ENCODE results near the gene CHEK1. TPM values are rescaled to one million over a fixed set of nuclear protein-coding genes. Genes with fewer than 3 reads are reported as not detected.
"Not testable (repeated sequence)": the region's sequence is repeated elsewhere in the genome, so short reads cannot be mapped to it uniquely, and the experiment has no call there.

CHEK1 gene
- total RNA-seq, 1 donor from 2014 or later = 19.3 TPM

DNA sequence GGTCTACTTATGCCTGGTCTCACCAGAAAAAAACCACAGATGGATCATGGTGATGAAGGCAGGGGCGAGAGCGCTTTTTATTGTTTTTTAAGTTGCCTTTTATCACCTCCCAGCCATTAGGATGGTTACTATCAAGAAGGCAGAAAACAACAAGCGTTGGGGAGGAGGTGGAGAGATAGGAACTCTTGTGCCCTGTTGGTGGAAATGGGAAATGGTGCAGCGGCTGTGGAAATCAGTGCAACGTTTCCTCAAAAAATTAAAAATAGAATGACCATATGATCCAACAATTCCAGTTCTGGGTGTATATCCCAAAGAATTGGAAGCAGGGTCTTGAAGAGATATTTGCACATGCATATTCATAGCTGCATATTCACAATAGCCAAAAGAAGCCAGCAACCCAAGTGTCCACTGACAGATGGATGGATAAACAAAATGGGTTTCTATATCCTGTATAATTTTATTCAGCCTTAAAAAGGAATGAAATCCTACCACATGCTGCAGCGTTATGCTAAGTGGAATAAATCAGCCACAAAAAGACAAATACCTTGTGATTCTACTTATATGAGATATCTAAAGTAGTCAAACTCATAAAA lies 76.2 kb downstream of the CHEK1 start:
- Histone ChIP-seq H3K36me3 (ENCODE audit: control insufficient read depth, insufficient read depth, low read length) (no peaks in the 10 kb centered on the region), H3K4me3 (ENCODE audit: low read depth, low read length) (no peak overlapping the region), H3K27me3 (ENCODE audit: control insufficient read depth, insufficient read depth, low read length) (no peaks in the 10 kb centered on the region)
- TF ChIP-seq, protein P1, sequence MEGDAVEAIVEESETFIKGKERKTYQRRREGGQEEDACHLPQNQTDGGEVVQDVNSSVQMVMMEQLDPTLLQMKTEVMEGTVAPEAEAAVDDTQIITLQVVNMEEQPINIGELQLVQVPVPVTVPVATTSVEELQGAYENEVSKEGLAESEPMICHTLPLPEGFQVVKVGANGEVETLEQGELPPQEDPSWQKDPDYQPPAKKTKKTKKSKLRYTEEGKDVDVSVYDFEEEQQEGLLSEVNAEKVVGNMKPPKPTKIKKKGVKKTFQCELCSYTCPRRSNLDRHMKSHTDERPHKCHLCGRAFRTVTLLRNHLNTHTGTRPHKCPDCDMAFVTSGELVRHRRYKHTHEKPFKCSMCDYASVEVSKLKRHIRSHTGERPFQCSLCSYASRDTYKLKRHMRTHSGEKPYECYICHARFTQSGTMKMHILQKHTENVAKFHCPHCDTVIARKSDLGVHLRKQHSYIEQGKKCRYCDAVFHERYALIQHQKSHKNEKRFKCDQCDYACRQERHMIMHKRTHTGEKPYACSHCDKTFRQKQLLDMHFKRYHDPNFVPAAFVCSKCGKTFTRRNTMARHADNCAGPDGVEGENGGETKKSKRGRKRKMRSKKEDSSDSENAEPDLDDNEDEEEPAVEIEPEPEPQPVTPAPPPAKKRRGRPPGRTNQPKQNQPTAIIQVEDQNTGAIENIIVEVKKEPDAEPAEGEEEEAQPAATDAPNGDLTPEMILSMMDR (IDR thresholded peaks at IDR 0.05; ENCODE audit: insufficient read depth, low read length, poor library complexity, severe bottlenecking) = no peak
- DNase-seq (ENCODE audit: low read depth) = no peak

DNA sequence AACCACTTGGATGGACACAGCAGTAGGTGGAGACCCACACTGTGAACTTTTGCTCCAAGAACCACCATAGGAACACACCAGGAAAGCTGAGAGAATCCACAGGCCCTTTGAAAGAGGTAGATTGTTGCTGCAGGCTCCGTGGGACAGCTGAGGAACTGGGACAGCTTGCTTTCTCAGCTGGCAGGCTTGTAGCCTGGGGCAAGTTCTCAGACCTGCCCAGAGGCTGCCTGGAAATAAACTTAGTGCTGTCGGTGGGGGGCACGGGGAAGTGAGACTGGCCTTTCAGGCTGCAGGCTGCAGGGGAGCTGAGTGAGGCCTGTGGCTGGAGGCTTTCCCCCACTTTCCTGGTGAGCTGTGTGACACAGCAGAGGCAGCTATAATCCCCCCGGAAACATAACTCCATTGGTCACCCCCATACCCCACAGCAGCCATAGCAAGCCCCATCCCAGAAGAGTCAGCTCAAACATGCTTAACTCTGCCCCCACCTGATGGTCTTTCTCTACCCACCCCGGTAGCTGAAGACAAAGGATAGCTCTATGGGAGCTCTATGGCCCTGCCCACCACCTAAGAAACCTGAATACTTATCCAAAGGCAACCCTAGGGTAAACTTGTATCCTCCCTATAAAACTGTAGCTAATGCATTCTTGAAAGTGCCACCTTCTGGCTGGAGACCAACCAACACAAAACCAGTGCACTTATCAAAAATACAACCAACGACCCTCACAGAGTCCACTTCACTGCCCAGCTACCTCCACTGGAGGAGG lies 77.1 kb downstream of the CHEK1 start:
- TF ChIP-seq, protein P1 (IDR thresholded peaks at IDR 0.05; ENCODE audit: insufficient read depth, low read length, poor library complexity, severe bottlenecking) = no peak
- no peak for DNase-seq (ENCODE audit: low read depth)
- H3K36me3 ChIP-seq (ENCODE audit: control insufficient read depth, insufficient read depth, low read length) = no peaks in the 10 kb centered on the region
- no peak overlapping the region for H3K4me3 ChIP-seq (ENCODE audit: low read depth, low read length)
- no peaks in the 10 kb centered on the region for H3K27me3 ChIP-seq (ENCODE audit: control insufficient read depth, insufficient read depth, low read length)

DNA sequence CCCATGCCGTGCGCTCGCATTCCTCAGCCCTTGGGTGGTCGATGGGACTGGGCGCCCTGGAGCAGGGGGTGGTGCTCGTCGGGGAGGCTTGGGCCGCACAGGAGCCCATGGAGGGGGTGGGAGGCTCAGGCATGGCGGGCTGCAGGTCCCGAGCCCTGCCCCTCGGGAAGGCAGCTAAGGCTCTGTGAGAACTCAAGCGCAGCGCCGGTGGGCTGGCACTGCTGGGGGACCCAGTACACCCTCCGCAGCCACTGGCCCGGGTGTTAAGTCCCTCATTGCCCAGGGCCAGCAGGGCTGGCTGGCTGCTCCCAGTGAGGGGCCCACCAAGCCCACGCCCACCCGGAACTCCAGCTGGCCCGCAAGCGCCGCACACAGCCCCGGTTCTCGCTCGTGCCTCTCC lies 79.7 kb downstream of the CHEK1 start:
- H3K4me3 ChIP-seq (ENCODE audit: low read depth, low read length); H3K27me3 ChIP-seq (ENCODE audit: control insufficient read depth, insufficient read depth, low read length); DNase-seq (ENCODE audit: low read depth); H3K36me3 ChIP-seq (ENCODE audit: control insufficient read depth, insufficient read depth, low read length): not testable (repeated sequence)

DNA sequence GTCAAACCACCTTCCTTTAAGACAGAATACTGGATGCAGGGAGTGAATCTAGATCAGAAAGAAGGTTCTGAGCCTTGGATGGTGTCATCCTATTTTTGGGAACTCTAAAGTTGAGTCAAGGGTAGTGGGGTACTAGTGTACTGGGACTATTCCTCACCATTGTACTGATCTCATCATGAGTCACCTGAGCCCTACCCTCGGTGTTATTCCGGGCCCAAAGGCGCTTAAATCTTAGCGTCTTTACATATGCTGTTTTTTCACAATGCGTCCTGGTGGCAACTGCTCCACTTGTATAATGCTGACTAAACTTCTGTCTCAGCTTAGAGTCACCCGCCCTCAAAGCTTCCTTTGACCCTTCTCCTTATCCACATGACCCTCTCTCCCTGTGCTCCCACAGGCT lies 95.8 kb downstream of the CHEK1 start:
- Histone ChIP-seq H3K4me3 (ENCODE audit: low read depth, low read length) (no peak overlapping the region), H3K27me3 (ENCODE audit: control insufficient read depth, insufficient read depth, low read length) (no peaks in the 10 kb centered on the region), H3K36me3 (ENCODE audit: control insufficient read depth, insufficient read depth, low read length) (no peaks in the 10 kb centered on the region)
- no peak for DNase-seq (ENCODE audit: low read depth)
- TF ChIP-seq, protein P1 (IDR thresholded peaks at IDR 0.05; ENCODE audit: insufficient read depth, low read length, poor library complexity, severe bottlenecking) = no peak

DNA sequence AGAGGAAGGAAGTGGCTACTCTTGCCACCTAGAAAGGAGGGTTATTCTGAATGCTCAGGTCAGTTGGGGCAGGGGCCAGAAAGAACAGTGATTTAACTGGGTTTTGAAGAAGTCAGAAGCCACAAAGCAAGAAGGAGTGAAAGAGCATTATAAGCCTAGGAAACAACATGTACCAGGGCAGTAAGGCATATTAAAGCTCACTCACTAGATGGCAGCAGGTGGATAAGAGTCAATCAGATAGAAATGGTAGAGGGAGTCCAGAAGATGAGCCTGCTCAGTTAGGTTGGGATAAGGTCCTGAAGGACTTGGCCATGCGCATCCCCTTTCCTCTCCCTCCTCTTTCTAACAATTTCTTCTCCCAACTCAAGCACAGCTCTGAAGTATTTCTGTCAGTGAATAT lies 99.2 kb downstream of the CHEK1 start:
- no peak for DNase-seq (ENCODE audit: low read depth)
- Histone ChIP-seq H3K4me3 (ENCODE audit: low read depth, low read length) (no peak overlapping the region), H3K36me3 (ENCODE audit: control insufficient read depth, insufficient read depth, low read length) (no peaks in the 10 kb centered on the region), H3K27me3 (ENCODE audit: control insufficient read depth, insufficient read depth, low read length) (no peaks in the 10 kb centered on the region)
- TF ChIP-seq, protein P1 (IDR thresholded peaks at IDR 0.05; ENCODE audit: insufficient read depth, low read length, poor library complexity, severe bottlenecking) = no peak

Other genes with a start within 250 kb of the CHEK1 start
- 46.1 and 48.7 TPM in 2 replicates for gene FEZ1, start 128.9 kb upstream of the CHEK1 start, total RNA-seq
- gene EI24, start 55.7 kb upstream of the CHEK1 start, total RNA-seq = 129 and 146 TPM in 2 replicates
- gene STT3A, start 32.3 kb upstream of the CHEK1 start, total RNA-seq = 187 and 208 TPM in 2 replicates
- not detected in 2 replicates for gene ACRV1, start 55.7 kb downstream of the CHEK1 start, total RNA-seq
- gene PATE1, start 121.1 kb downstream of the CHEK1 start, total RNA-seq = not detected in 2 replicates
- gene PATE2, start 153.7 kb downstream of the CHEK1 start, total RNA-seq = 0.27 TPM in 1 of 2 replicates, not detected in the other
- gene PATE3, start 163.0 kb downstream of the CHEK1 start, total RNA-seq = not detected in 2 replicates
- not detected in 2 replicates for gene PATE4, start 208.2 kb downstream of the CHEK1 start, total RNA-seq